Lower lobe of right lung (tissue), 2 donors: ENCODE results near the gene GRIK4. TPM values are rescaled to one million over a fixed set of nuclear protein-coding genes. Genes with fewer than 3 reads are reported as not detected.

Source experiments
- ATAC-seq, 2 donors: fragments of 200-7000 bp; cut with Tn5 transposase; one replicate each; pipeline ENCODE4 v1.9.1; 2020 to 2022; ENCODE audit warnings: mild to moderate bottlenecking in 2 of 2, moderate library complexity in 2 of 2
- DNase-seq: peaks from one replicate; pipeline ENCODE4 v3.0.0-alpha.2; 2020
- H3K27ac ChIP-seq: fragments of 200-600 bp; one replicate; pipeline ENCODE4 v1.8.0; 2022
- H3K27me3 ChIP-seq: fragments of 200-600 bp; one replicate; pipeline ENCODE4 v1.8.0; 2022; ENCODE audit warnings: low read depth
- H3K36me3 ChIP-seq: fragments of 200-600 bp; one replicate; pipeline ENCODE4 v1.8.0; 2022; ENCODE audit warnings: mild to moderate bottlenecking
- H3K4me1 ChIP-seq: fragments of 200-600 bp; one replicate; pipeline ENCODE4 v1.8.0; 2022
- H3K4me3 ChIP-seq: fragments of 200-600 bp; one replicate; pipeline ENCODE4 v1.8.0; 2022; ENCODE audit warnings: mild to moderate bottlenecking
- H3K9me3 ChIP-seq: fragments of 200-600 bp; one replicate; pipeline ENCODE4 v1.8.0; 2022
- CTCF ChIP-seq: fragments of 200-600 bp; IDR thresholded peaks from one replicate; pipeline ENCODE4 v1.8.0; 2022; ENCODE audit warnings: antibody characterized with exemption, mild to moderate bottlenecking
- intact Hi-C: fragments of 100-400 bp; cut with DNase I; formaldehyde crosslinking; loops from one replicate; pipeline ENCODE4 v1.11.0; 2022
- total RNA-seq: library from RNA; stranded (reverse); fragmentation: NEBNext Ultra II Directional; extraction: Animal tissue kit (Norgen Biotek cat#: 25700); gene quantifications from one replicate; pipeline ENCODE4 v1.2.1, GENCODE V29; 2021
- donor health status: DM: no; HTN: yes; CAD: no; lungs with severe emphysema.

Gene GRIK4
- total RNA-seq, 1 donor from 2014 or later = 2.2 TPM

- intact Hi-C loops = no loop called here
These were observed 223.5 kb downstream of the GRIK4 start for GRCh38 chr11:120735035-120735434.

GRCh38 chr11:120738516-120739046 lies 227.0 kb downstream of the GRIK4 start:
- no peak overlapping the region for H3K27ac ChIP-seq
- DNase-seq (no peak), ATAC-seq (no peak)
- no peak overlapping the region for H3K4me3 ChIP-seq
- no peak for TF ChIP-seq CTCF
- no peaks in the 10 kb centered on the region for H3K27me3 ChIP-seq
- intact Hi-C loops = no loop called here
- H3K9me3 ChIP-seq = no peaks in the 10 kb centered on the region
- no peaks in the 10 kb centered on the region for H3K4me1 ChIP-seq
- no peaks in the 10 kb centered on the region for H3K36me3 ChIP-seq

More at GRCh38 chr11:120735035-120735434, 223.5 kb downstream of the GRIK4 start:
- DNase-seq (no peak), ATAC-seq (no peak)
- Histone ChIP-seq H3K4me3 (no peak overlapping the region), H3K9me3 (no peaks in the 10 kb centered on the region), H3K36me3 (no peaks in the 10 kb centered on the region), H3K27ac (no peak overlapping the region), H3K27me3 (no peaks in the 10 kb centered on the region), H3K4me1 (no peaks in the 10 kb centered on the region)
- no peak for TF ChIP-seq CTCF

GRCh38 chr11:120739780-120740179 lies 228.2 kb downstream of the GRIK4 start:
- Histone ChIP-seq H3K9me3 (no peaks in the 10 kb centered on the region), H3K27ac (no peak overlapping the region), H3K4me1 (no peaks in the 10 kb centered on the region), H3K4me3 (no peak overlapping the region), H3K36me3 (no peaks in the 10 kb centered on the region), H3K27me3 (no peaks in the 10 kb centered on the region)
- ATAC-seq = no peak
- TF ChIP-seq CTCF = no peak
- intact Hi-C loops = no loop called here
- DNase-seq = no peak

- no peak for TF ChIP-seq CTCF
- Histone ChIP-seq H3K9me3 (no peaks in the 10 kb centered on the region), H3K4me3 (no peak overlapping the region), H3K27me3 (no peaks in the 10 kb centered on the region), H3K36me3 (no peaks in the 10 kb centered on the region), H3K27ac (no peak overlapping the region), H3K4me1 (no peaks in the 10 kb centered on the region)
- no peak for ATAC-seq
- DNase-seq = no peak
- intact Hi-C loops = no loop called here
These were observed 228.8 kb downstream of the GRIK4 start for GRCh38 chr11:120740380-120740779.

- Histone ChIP-seq H3K36me3 (no peaks in the 10 kb centered on the region), H3K9me3 (no peaks in the 10 kb centered on the region), H3K27me3 (peaks cover 11% of the 10 kb centered on the region), H3K27ac (no peak overlapping the region), H3K4me1 (no peaks in the 10 kb centered on the region), H3K4me3 (no peak overlapping the region)
- no peak for TF ChIP-seq CTCF
- ATAC-seq = no peak
- no peak for DNase-seq
- intact Hi-C loops = no loop called here
These were observed 232.8 kb downstream of the GRIK4 start for GRCh38 chr11:120744016-120744994.
